Transverse colon (tissue), 4 donors: ENCODE measurements around the gene RAPGEF1. TPM values are rescaled to one million over a fixed set of nuclear protein-coding genes. Genes with fewer than 3 reads are reported as not detected.
A peak's percentile ranks its signal among the peaks of the same experiment; 100 is the strongest.

Source experiments
- DNase-seq: peaks from one replicate; pipeline ENCODE4 v3.0.0-alpha.2; 2019
- H3K27ac ChIP-seq, 4 donors: fragments of 200-600 bp; sonication (generic); 2 replicates each; pipeline ENCODE4 v1.5.1; 2016 to 2018; ENCODE audit warnings: inconsistent platforms in 4 of 4
- H3K27me3 ChIP-seq: fragments of 200-600 bp; sonication (generic); 2 replicates; pipeline ENCODE4 v1.5.1; 2017; ENCODE audit warnings: inconsistent platforms
- H3K36me3 ChIP-seq, 4 donors: fragments of 200-600 bp; sonication (generic); 2 replicates each; pipeline ENCODE4 v1.5.1; 2017 to 2019; ENCODE audit warnings: inconsistent platforms in 4 of 4
- H3K4me1 ChIP-seq, 4 donors: fragments of 200-600 bp; sonication (generic); 2 replicates each; pipeline ENCODE4 v1.5.1; 2017 to 2020; ENCODE audit warnings: inconsistent platforms in 4 of 4
- H3K4me3 ChIP-seq, 4 donors: fragments of 200-600 bp; sonication (generic); 1 replicate in 1 of 4; 2 replicates in 3 of 4; pipeline versions ENCODE4 v1.5.1 to v1.6.1; 2017 to 2019; ENCODE audit warnings: inconsistent platforms in 4 of 4
- H3K9me3 ChIP-seq, 2 donors: fragments of 200-600 bp; sonication (generic); 2 replicates each; pipeline ENCODE4 v1.5.1; 2017 to 2019; ENCODE audit warnings: inconsistent platforms in 2 of 2
- EP300 ChIP-seq: sonication (generic); formaldehyde crosslinking; IDR thresholded peaks from one replicate; pipeline ENCODE4 v1.6.1; 2017; ENCODE audit warnings: antibody characterized with exemption, low read depth
- POLR2A ChIP-seq: fragments of 450-650 bp; IDR thresholded peaks from one replicate; pipeline ENCODE4 v1.6.1; 2016; ENCODE audit warnings: antibody characterized with exemption, mild to moderate bottlenecking, moderate library complexity
- POLR2AphosphoS5 ChIP-seq, 3 donors: sonication (generic); formaldehyde crosslinking; IDR thresholded peaks; one replicate each; pipeline ENCODE4 v1.6.1; 2016; ENCODE audit warnings: antibody characterized with exemption in 3 of 3
- WGBS, 2 donors: methylation state at CpG; one replicate each; pipeline ENCODE4 v1.1.5; 2018; ENCODE audit warnings: low coverage in 1 of 2; 5-methylcytosine and 5-hydroxymethylcytosine counted together
- in situ Hi-C, 4 donors: fragments of 200-750 bp; cut with MboI; loops; one replicate each; pipeline versions ENCODE4 v1.15.0 to v1.15.1; 2017; ENCODE audit warnings: low sequenced_read_pairs in 3 of 4, low pct_ligation_motif_present in 1 of 4, low pct_unique_long_range_greater_than_20kb in 1 of 4
- intact Hi-C: fragments of 100-400 bp; cut with DNase I; formaldehyde crosslinking; loops from one replicate; pipeline ENCODE4 v1.15.1; 2023; ENCODE audit warnings: low total_unique reads
- total RNA-seq, 4 donors: library from RNA; depleted of rRNA; stranded (reverse); fragments of >200 nt; gene quantifications; one replicate each; pipeline ENCODE4 v1.1.0, GENCODE V29; 2016
- TF ChIP-seq, protein P1 (sequence below), 5 experiments: fragments of 200-600 bp in 3 of 5; fragments of 450-650 bp in 2 of 5; sonication (generic) in 3 of 5; IDR thresholded peaks; 1 replicate in 2 of 5; 2 replicates in 3 of 5; pipeline ENCODE4 v1.5.1; 2016 to 2017; ENCODE audit warnings: antibody characterized with exemption in 5 of 5, inconsistent platforms in 3 of 5, mild to moderate bottlenecking in 2 of 5, moderate library complexity in 1 of 5

RAPGEF1 gene
- total RNA-seq, 4 donors from 2014 or later: 49.8 to 86.0 (median 55.1) TPM

DNA sequence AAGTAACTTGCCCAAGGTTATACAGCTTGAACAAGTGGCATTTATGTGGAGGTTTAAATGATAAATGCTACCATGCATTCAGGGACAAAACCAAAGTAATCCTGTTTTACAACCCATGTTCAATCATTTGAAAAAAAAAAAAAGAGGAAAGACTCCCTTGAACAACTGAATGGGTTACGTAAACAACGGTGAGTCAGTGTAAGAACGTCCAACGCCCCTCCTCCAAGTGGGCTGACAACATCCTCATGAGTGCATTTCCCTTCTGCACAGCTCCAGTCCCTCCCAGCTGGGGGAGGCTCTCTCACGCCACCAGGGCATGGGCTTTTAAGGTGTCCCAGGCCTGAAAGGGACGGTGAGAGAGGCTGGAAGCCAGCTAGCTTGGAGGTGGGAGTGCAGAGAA is 104.6 kb downstream of the RAPGEF1 start:
- Histone ChIP-seq H3K27me3 (no peaks in the 10 kb centered on the region), H3K9me3 (no peaks in the 10 kb centered on the region), H3K4me3 (no peak overlapping the region), H3K27ac (peak overlapping the region; percentile 82 to 89 (median 83)), H3K36me3 (no peaks in the 10 kb centered on the region), H3K4me1 (peaks cover 12 to 41% (median 20%) of the 10 kb centered on the region in 4 donors)
- intact Hi-C loops: no loop called here
- in situ Hi-C loops: no loop called here
- DNase-seq: peak; percentile 90
- WGBS, 2 donors: 10% methylated on average over 6 of the region's 6 CpGs; no CpG with 5 or more reads in 1 of the 2 donors
- peak; percentile 6 for TF ChIP-seq EP300
- TF ChIP-seq, protein P1, sequence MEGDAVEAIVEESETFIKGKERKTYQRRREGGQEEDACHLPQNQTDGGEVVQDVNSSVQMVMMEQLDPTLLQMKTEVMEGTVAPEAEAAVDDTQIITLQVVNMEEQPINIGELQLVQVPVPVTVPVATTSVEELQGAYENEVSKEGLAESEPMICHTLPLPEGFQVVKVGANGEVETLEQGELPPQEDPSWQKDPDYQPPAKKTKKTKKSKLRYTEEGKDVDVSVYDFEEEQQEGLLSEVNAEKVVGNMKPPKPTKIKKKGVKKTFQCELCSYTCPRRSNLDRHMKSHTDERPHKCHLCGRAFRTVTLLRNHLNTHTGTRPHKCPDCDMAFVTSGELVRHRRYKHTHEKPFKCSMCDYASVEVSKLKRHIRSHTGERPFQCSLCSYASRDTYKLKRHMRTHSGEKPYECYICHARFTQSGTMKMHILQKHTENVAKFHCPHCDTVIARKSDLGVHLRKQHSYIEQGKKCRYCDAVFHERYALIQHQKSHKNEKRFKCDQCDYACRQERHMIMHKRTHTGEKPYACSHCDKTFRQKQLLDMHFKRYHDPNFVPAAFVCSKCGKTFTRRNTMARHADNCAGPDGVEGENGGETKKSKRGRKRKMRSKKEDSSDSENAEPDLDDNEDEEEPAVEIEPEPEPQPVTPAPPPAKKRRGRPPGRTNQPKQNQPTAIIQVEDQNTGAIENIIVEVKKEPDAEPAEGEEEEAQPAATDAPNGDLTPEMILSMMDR (IDR thresholded peaks at IDR 0.05): peak in 1 of 5 experiments; percentile 18
- TF ChIP-seq POLR2AphosphoS5 (IDR thresholded peaks at IDR 0.05): peak; percentile 78 to 86 (median 83)
- peak; percentile 64 for TF ChIP-seq POLR2A

DNA sequence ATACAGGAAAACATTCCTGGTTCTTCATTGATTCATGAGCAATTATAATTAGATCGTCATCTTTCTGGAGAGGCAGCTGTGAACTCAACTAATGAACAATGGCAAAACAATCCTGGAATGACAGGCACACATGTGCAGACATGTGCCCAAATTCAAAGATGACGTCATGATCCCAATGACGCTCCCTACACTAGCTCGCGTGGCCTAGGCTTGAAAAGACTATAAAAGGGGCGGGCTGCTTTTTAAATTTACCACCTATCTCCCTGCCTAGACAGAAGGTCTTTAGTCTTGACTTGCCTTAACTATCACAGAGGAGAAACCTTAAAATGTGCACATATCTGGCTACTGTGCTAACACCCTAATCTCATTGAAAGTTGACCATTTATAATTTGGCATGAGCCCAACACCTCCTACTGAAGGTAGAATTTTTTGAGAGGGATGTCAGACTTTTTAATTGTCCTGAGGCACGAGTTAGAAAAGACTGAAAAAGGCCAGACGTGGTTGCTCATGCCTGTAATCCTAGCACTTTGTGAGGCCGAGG is 106.3 kb downstream of the RAPGEF1 start:
- no peak overlapping the region for H3K4me3 ChIP-seq
- WGBS, 2 donors: 81 to 90% methylated on average over 4 to 9 of the region's 9 CpGs
- no peak overlapping the region for H3K27ac ChIP-seq
- H3K36me3 ChIP-seq: no peaks in the 10 kb centered on the region
- in situ Hi-C loops: no loop called here
- intact Hi-C loops: no loop called here
- peaks cover 12 to 53% (median 27%) of the 10 kb centered on the region in 4 donors for H3K4me1 ChIP-seq
- no peaks in the 10 kb centered on the region for H3K9me3 ChIP-seq
- DNase-seq: no peak
- no peak for TF ChIP-seq EP300
- TF ChIP-seq POLR2AphosphoS5 (IDR thresholded peaks at IDR 0.05): no peak
- no peaks in the 10 kb centered on the region for H3K27me3 ChIP-seq

DNA sequence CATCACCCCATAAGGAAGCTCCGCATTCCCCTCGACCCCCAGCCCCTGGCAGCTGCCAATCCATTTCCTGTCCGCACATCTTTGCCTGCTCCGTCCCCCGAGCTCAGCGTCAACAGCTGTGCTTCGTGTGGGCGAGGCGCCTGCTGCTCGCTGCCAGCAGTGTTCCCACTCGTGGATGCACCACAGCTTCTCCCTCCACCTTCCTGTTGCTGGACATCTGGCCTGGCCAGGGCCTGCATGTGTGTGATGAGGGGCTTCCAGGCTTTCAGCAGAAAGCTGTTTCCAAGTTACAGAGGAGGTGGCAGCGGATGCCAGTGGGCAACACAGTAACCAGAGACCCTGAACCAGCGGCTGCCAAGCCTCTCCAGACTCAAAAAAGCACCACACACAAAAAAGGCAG is 108.6 kb downstream of the RAPGEF1 start:
- in situ Hi-C loops: no loop called here
- H3K27ac ChIP-seq: peak overlapping the region; percentile 1 to 88 (median 42)
- H3K4me1 ChIP-seq: peaks cover 15 to 63% (median 38%) of the 10 kb centered on the region in 4 donors

DNA sequence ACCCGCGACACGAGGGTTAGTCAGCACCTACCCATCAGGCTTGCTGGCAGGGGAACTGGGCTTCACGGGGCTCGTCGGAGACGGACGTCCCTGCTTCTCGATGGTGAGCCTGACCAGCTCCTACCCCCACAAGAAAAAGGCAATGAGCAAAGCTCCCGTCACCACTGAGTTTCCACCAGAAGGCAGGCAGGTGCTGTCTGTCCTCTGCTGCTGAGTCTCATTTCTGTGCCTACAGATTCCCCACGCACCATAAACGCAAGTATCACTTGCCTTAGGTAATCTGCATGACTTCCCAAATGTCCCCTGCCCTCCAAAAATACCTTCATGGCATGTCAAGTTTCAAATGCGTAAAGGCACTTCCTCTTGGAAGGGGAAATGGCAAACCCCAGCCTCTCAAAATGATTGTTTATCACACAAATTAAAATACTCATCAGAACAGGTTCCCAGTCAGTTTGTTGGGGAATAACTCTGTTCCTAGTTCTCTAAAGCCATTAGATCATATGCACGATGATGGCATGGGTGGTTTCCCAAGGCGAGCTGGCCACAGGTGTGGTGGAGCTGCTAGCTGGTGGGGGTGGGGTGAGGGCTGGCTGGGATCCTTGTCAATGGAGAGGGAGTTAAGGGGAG is 109.6 kb downstream of the RAPGEF1 start:
- peak overlapping the region; percentile 81 to 88 (median 83) for H3K27ac ChIP-seq
- peak; percentile 60 for DNase-seq
- TF ChIP-seq POLR2A: no peak
- TF ChIP-seq, protein P1 (IDR thresholded peaks at IDR 0.05): no peak
- peak in 1 of 3 donors; percentile 25 for TF ChIP-seq POLR2AphosphoS5 (IDR thresholded peaks at IDR 0.05)
- TF ChIP-seq EP300: peak; percentile 79
- in situ Hi-C loops (no loop called here), intact Hi-C loops (no loop called here)
- H3K9me3 ChIP-seq: no peaks in the 10 kb centered on the region
- H3K27me3 ChIP-seq: no peaks in the 10 kb centered on the region
- H3K36me3 ChIP-seq: no peaks in the 10 kb centered on the region
- no peak overlapping the region for H3K4me3 ChIP-seq
- WGBS, 2 donors: 72% methylated on average over 15 of the region's 15 CpGs; no CpG with 5 or more reads in 1 of the 2 donors
- H3K4me1 ChIP-seq: peaks cover 11 to 61% (median 35%) of the 10 kb centered on the region in 4 donors

More for the DNA sequence above, 108.6 kb downstream of the RAPGEF1 start:
- no peaks in the 10 kb centered on the region for H3K36me3 ChIP-seq
- no peak overlapping the region for H3K4me3 ChIP-seq
- H3K27me3 ChIP-seq: no peaks in the 10 kb centered on the region
- TF ChIP-seq POLR2A: no peak
- TF ChIP-seq, protein P1 (IDR thresholded peaks at IDR 0.05): no peak
- TF ChIP-seq EP300: no peak
- TF ChIP-seq POLR2AphosphoS5 (IDR thresholded peaks at IDR 0.05): no peak
- DNase-seq: no peak
- intact Hi-C loops: no loop called here
- 78 to 83% methylated on average over 12 to 13 of the region's 13 CpGs for WGBS, 2 donors
- H3K9me3 ChIP-seq: no peaks in the 10 kb centered on the region
